GM18907 (cell line): Measurements from ENCODE around the gene SCYGR4.
"Not testable (repeated sequence)": the region's sequence is repeated elsewhere in the genome, so short reads cannot be mapped to it uniquely, and the experiment has no call there.

Experiments
- ATAC-seq: cut with Tn5 transposase; IDR thresholded peaks from one replicate; pipeline ENCODE4 v1.9.1; 2021; ENCODE audit warnings: mild to moderate bottlenecking, moderate library complexity; ENCODE audit not compliant: unreplicated experiment

SCYGR4 gene

GRCh38 chr2:227617316-227618230, at the start of gene SCYGR4:
Gene SCYGR4, plus strand, starts transcription at chr2:227617498. Its CDS starts 0 bp downstream, at chr2:227617498.
- ATAC-seq, result no peak

GRCh38 chr2:227568852-227569169, 48.5 kb upstream of the SCYGR4 start:
- no peak for ATAC-seq

GRCh38 chr2:227570615-227571014, 46.7 kb upstream of the SCYGR4 start:
- no peak for ATAC-seq

- ATAC-seq, result no peak
These were observed 41.2 kb upstream of the SCYGR4 start for GRCh38 chr2:227576110-227576509.

GRCh38 chr2:227576812-227577211, 40.5 kb upstream of the SCYGR4 start:
- ATAC-seq, result no peak

- no peak for ATAC-seq
These were observed 39.7 kb upstream of the SCYGR4 start for GRCh38 chr2:227577555-227577954.

GRCh38 chr2:227578642-227579041, 38.7 kb upstream of the SCYGR4 start:
- no peak for ATAC-seq

- ATAC-seq, result no peak
These were observed 37.5 kb upstream of the SCYGR4 start for GRCh38 chr2:227579791-227580190.

- no peak for ATAC-seq
These were observed 34.9 kb upstream of the SCYGR4 start for GRCh38 chr2:227582369-227582768.

- ATAC-seq, result peak; percentile 88
These were observed 24.5 kb upstream of the SCYGR4 start for GRCh38 chr2:227592694-227593387.

- no peak for ATAC-seq
These were observed 21.5 kb upstream of the SCYGR4 start for GRCh38 chr2:227595797-227596196.

- ATAC-seq, result no peak
These were observed 20.3 kb upstream of the SCYGR4 start for GRCh38 chr2:227597036-227597435.

- ATAC-seq, result no peak
These were observed 19.3 kb upstream of the SCYGR4 start for GRCh38 chr2:227597998-227598397.

- not testable (repeated sequence) for ATAC-seq
These were observed 18.3 kb upstream of the SCYGR4 start, which contains the start of gene SCYGR2 for GRCh38 chr2:227598835-227599503. Gene SCYGR2, plus strand, starts transcription at chr2:227598893. Its CDS starts 0 bp downstream, at chr2:227598893.

GRCh38 chr2:227602358-227602757, 14.9 kb upstream of the SCYGR4 start:
- ATAC-seq, result no peak

GRCh38 chr2:227606476-227606875, 10.8 kb upstream of the SCYGR4 start:
- ATAC-seq, result no peak

GRCh38 chr2:227607941-227608340, 9.4 kb upstream of the SCYGR4 start:
- no peak for ATAC-seq

- ATAC-seq, result peak; percentile 62
These were observed 8.5 kb upstream of the SCYGR4 start for GRCh38 chr2:227608561-227609338.

GRCh38 chr2:227610123-227610522, 7.2 kb upstream of the SCYGR4 start:
- ATAC-seq, result peak; percentile 40

- no peak for ATAC-seq
These were observed 4.6 kb upstream of the SCYGR4 start for GRCh38 chr2:227612546-227613271.
